HepG2 (cell line): ENCODE data around the gene DPY19L1. TPM values are rescaled to one million over a fixed set of nuclear protein-coding genes. Genes with fewer than 3 reads are reported as not detected.
A peak's percentile ranks its signal among the peaks of the same experiment; 100 is the strongest.

Source experiments
- ARID5B ChIP-seq: IDR thresholded peaks from 2 replicates; pipeline ENCODE4 v1.4.0; 2020; ENCODE audit warnings: mild to moderate bottlenecking, missing genetic modification reagents
- CEBPG ChIP-seq: IDR thresholded peaks from 2 replicates; pipeline ENCODE4 v1.6.1; 2016
- EEA1 ChIP-seq: sonication (generic); formaldehyde crosslinking; IDR thresholded peaks from 2 replicates; pipeline ENCODE4 v1.5.1; 2020; ENCODE audit warnings: mild to moderate bottlenecking, missing genetic modification reagents, borderline replicate concordance
- ELF1 ChIP-seq: sonication (generic); formaldehyde crosslinking; IDR thresholded peaks from 2 replicates; pipeline ENCODE4 v1.4.0; 2020; ENCODE audit warnings: missing genetic modification reagents
- ELF3 ChIP-seq: IDR thresholded peaks from 2 replicates; pipeline ENCODE4 v1.6.1; 2016; ENCODE audit warnings: missing genetic modification reagents, missing compliant biosample characterization
- EP300 ChIP-seq, 3 experiments: sonication (generic) in 1 of 3; formaldehyde crosslinking in 1 of 3; IDR thresholded peaks; 2 replicates each; pipeline versions ENCODE4 v1.5.1 to v1.6.1; 2011 to 2020; ENCODE audit warnings: low read depth in 2 of 3, low read length in 2 of 3, borderline replicate concordance in 1 of 3, improper control_type of control experiment in 1 of 3, mild to moderate bottlenecking in 1 of 3, missing genetic modification reagents in 1 of 3, moderate library complexity in 1 of 3
- MAX ChIP-seq: IDR thresholded peaks from 2 replicates; pipeline ENCODE4 v1.6.1; 2012; ENCODE audit warnings: inconsistent platforms
- MLX ChIP-seq: IDR thresholded peaks from 2 replicates; pipeline ENCODE4 v1.6.1; 2016
- MXD3 ChIP-seq: IDR thresholded peaks from 2 replicates; pipeline ENCODE4 v1.6.1; 2016; ENCODE audit warnings: mild to moderate bottlenecking, missing biosample characterization, missing genetic modification reagents
- POLR2A ChIP-seq, 2 experiments: IDR thresholded peaks; 2 replicates each; pipeline ENCODE4 v1.6.1; 2011; ENCODE audit warnings: low read depth in 2 of 2, low read length in 2 of 2, mild to moderate bottlenecking in 1 of 2, moderate library complexity in 1 of 2; ENCODE audit not compliant: insufficient read depth in 1 of 2
- RNF2 ChIP-seq: fragments of 450-650 bp; conservative IDR thresholded peaks from 2 replicates; pipeline ENCODE4 v1.6.1; 2016; ENCODE audit warnings: low read depth
- SIX4 ChIP-seq: sonication (generic); formaldehyde crosslinking; IDR thresholded peaks from 2 replicates; pipeline ENCODE4 v1.4.0; 2020; ENCODE audit warnings: missing genetic modification reagents
- SMAD9 ChIP-seq: sonication (generic); formaldehyde crosslinking; IDR thresholded peaks from 2 replicates; pipeline ENCODE4 v1.5.1; 2020; ENCODE audit warnings: mild to moderate bottlenecking, missing genetic modification reagents
- SOX5 ChIP-seq: IDR thresholded peaks from 2 replicates; pipeline ENCODE4 v1.6.1; 2016; ENCODE audit warnings: borderline replicate concordance
- TAF1 ChIP-seq: sonication (generic); formaldehyde crosslinking; IDR thresholded peaks from 2 replicates; pipeline ENCODE4 v1.4.0; 2020; ENCODE audit warnings: missing genetic modification reagents
- ZMAT5 ChIP-seq: sonication (generic); formaldehyde crosslinking; IDR thresholded peaks from 2 replicates; pipeline ENCODE4 v1.5.0; 2020; ENCODE audit warnings: mild to moderate bottlenecking, low read depth, missing genetic modification reagents, borderline replicate concordance
- ZNF124 ChIP-seq: sonication (generic); formaldehyde crosslinking; IDR thresholded peaks from 2 replicates; pipeline ENCODE4 v1.4.0; 2020; ENCODE audit warnings: missing genetic modification reagents
- ZNF232 ChIP-seq: sonication (generic); formaldehyde crosslinking; IDR thresholded peaks from 2 replicates; pipeline ENCODE4 v1.4.0; 2020; ENCODE audit warnings: missing genetic modification reagents, borderline replicate concordance
- ZNF549 ChIP-seq: sonication (generic); formaldehyde crosslinking; IDR thresholded peaks from 2 replicates; pipeline ENCODE4 v1.5.0; 2020; ENCODE audit warnings: missing genetic modification reagents
- polyA plus RNA-seq, 8 experiments: library from polyadenylated mRNA; depleted of rRNA in 3 of 8; stranded (reverse) in 7 of 8; unstranded in 1 of 8; fragments of >200 nt; fragmentation: Illumina TruSeq in 4 of 8; extraction: Trizol in 4 of 8; gene quantifications; 2 replicates each; pipeline versions ENCODE4 v1.2.1 to v1.2.3, GENCODE V29; 2011 to 2016; ENCODE audit warnings: low read depth in 4 of 8, missing spikeins in 1 of 8, mixed read lengths in 1 of 8; ENCODE audit not compliant: insufficient read depth in 1 of 8
- total RNA-seq, 5 experiments: library from RNA; depleted of rRNA; stranded (reverse); fragments of >200 nt; fragmentation: Illumina TruSeq; extraction: Trizol; gene quantifications; 2 replicates each; pipeline ENCODE4 v1.2.3, GENCODE V29; 2016; ENCODE audit warnings: low read depth in 1 of 5

Gene DPY19L1
- total and polyA plus RNA-seq, 2 of the 13 experiments (the other 11 are each of a cell fraction or from before 2014, with no cell fraction given): 18.9 to 32.6 TPM

GRCh38 chr7:35037526-35038341, 449 bp upstream of the DPY19L1 start (continued):
- TF ChIP-seq ARID5B (CRISPR knock-in tag): 0 out of 2 replicates have a peak, but pooled peaks have one; percentile 30
- TF ChIP-seq ELF1: no peak
- no peak for TF ChIP-seq SOX5 (CRISPR knock-in tag)
- TF ChIP-seq TAF1 (CRISPR knock-in tag): no peak
- no peak for TF ChIP-seq ZNF124 (CRISPR knock-in tag)
- TF ChIP-seq CEBPG (CRISPR knock-in tag): no peak
- peak; percentile 27 to 66; a peak in 3 of 4 replicates for TF ChIP-seq POLR2A (IDR thresholded peaks at IDR 0.05; ENCODE audit: insufficient read depth in 1 of 2, low read depth in 2 of 2, low read length in 2 of 2)
- TF ChIP-seq EEA1 (CRISPR knock-in tag): no peak
- no peak for TF ChIP-seq ELF3 (CRISPR knock-in tag)
- TF ChIP-seq SIX4: no peak
- TF ChIP-seq ZNF549: no peak
- no peak for TF ChIP-seq ZMAT5 (CRISPR knock-in tag)
- no peak for TF ChIP-seq ZNF232 (CRISPR knock-in tag)
- peak; percentile 36 for TF ChIP-seq MAX
- no peak for TF ChIP-seq SMAD9
- TF ChIP-seq MLX (CRISPR knock-in tag): no peak
- TF ChIP-seq RNF2: 0 out of 2 replicates have a peak, but pooled peaks have one; percentile 77
- TF ChIP-seq EP300 (IDR thresholded peaks at IDR 0.05; ENCODE audit: low read depth in 2 of 2, low read length in 2 of 2): no peak
- TF ChIP-seq EP300 (CRISPR knock-in tag; IDR thresholded peaks at IDR 0.05; ENCODE audit: borderline replicate concordance): no peak
- TF ChIP-seq MXD3 (CRISPR knock-in tag): no peak
